OCI-M2 (cell line): ENCODE results near the gene IGFBP2.
A peak's percentile ranks its signal among the peaks of the same experiment; 100 is the strongest.

Experiments used
- DNase-seq: peaks from one replicate; lab custom pipeline; 2025; ENCODE audit not compliant: unreplicated experiment; lab: John Stamatoyannopoulos, UW

Gene IGFBP2

GRCh38 chr2:216661639-216662375 is 28.6 kb downstream of the IGFBP2 start:
- no peak for DNase-seq

GRCh38 chr2:216663106-216663505 is 29.9 kb downstream of the IGFBP2 start:
- no peak for DNase-seq

- DNase-seq: no peak
Measured at GRCh38 chr2:216663846-216664245, 30.6 kb downstream of the IGFBP2 start.

- DNase-seq: peak; percentile 17
Measured at GRCh38 chr2:216664593-216665034, 31.4 kb downstream of the IGFBP2 start.

GRCh38 chr2:216665242-216665641 is 32.0 kb downstream of the IGFBP2 start:
- no peak for DNase-seq

- DNase-seq: no peak
Measured at GRCh38 chr2:216665717-216666116, 32.5 kb downstream of the IGFBP2 start.

- peak; percentile 33 for DNase-seq
Measured at GRCh38 chr2:216666461-216667233, 33.4 kb downstream of the IGFBP2 start.

- DNase-seq: no peak
Measured at GRCh38 chr2:216670266-216671080, 37.3 kb downstream of the IGFBP2 start.

- no peak for DNase-seq
Measured at GRCh38 chr2:216671081-216671411, 37.8 kb downstream of the IGFBP2 start.

- DNase-seq: no peak
Measured at GRCh38 chr2:216671791-216672343, 38.6 kb downstream of the IGFBP2 start.

- DNase-seq: no peak
Measured at GRCh38 chr2:216672466-216672865, 39.2 kb downstream of the IGFBP2 start.

GRCh38 chr2:216673021-216673420 is 39.8 kb downstream of the IGFBP2 start:
- DNase-seq: no peak

GRCh38 chr2:216673609-216674008 is 40.4 kb downstream of the IGFBP2 start:
- DNase-seq: no peak

- DNase-seq: no peak
Measured at GRCh38 chr2:216674376-216674775, 41.2 kb downstream of the IGFBP2 start.

- DNase-seq: no peak
Measured at GRCh38 chr2:216676630-216677029, 43.4 kb downstream of the IGFBP2 start.

GRCh38 chr2:216677439-216678097 is 44.3 kb downstream of the IGFBP2 start:
- DNase-seq: no peak

GRCh38 chr2:216678098-216678465 is 44.9 kb downstream of the IGFBP2 start:
- DNase-seq: no peak

- no peak for DNase-seq
Measured at GRCh38 chr2:216678813-216679657, 45.8 kb downstream of the IGFBP2 start.

GRCh38 chr2:216679658-216680024 is 46.4 kb downstream of the IGFBP2 start:
- DNase-seq: no peak
